ENCODE data around the gene RANBP3. TPM values are rescaled to one million over a fixed set of nuclear protein-coding genes. Genes with fewer than 3 reads are reported as not detected.
"Not testable (repeated sequence)": the region's sequence is repeated elsewhere in the genome, so short reads cannot be mapped to it uniquely, and the experiment has no call there.

The RANBP3 gene
- total RNA-seq, 4 donors from 2014 or later: 43.8 to 60.1 (median 45.9) TPM

- ATAC-seq (ENCODE audit: low FRiP score) (no peak), DNase-seq (ENCODE audit: low spot score) (no peak)
- no peak for TF ChIP-seq CTCF (IDR thresholded peaks at IDR 0.05)
Observed at GRCh38 chr19:5992756-5993155, 14.8 kb upstream of the RANBP3 start.

GRCh38 chr19:5991244-5991838, 13.4 kb upstream of the RANBP3 start:
- DNase-seq (ENCODE audit: low spot score) (no peak), ATAC-seq (ENCODE audit: low FRiP score) (no peak)
- TF ChIP-seq CTCF (IDR thresholded peaks at IDR 0.05): no peak

- ATAC-seq (ENCODE audit: low FRiP score): no peak
- no peak for TF ChIP-seq CTCF (IDR thresholded peaks at IDR 0.05)
- DNase-seq (ENCODE audit: low spot score): no peak
Observed at GRCh38 chr19:5990289-5990797, 12.4 kb upstream of the RANBP3 start.

GRCh38 chr19:5989388-5990074, 11.6 kb upstream of the RANBP3 start:
- ATAC-seq (ENCODE audit: low FRiP score) (no peak), DNase-seq (ENCODE audit: low spot score) (no peak)
- no peak for TF ChIP-seq CTCF (IDR thresholded peaks at IDR 0.05)

GRCh38 chr19:5988517-5989387, 10.8 kb upstream of the RANBP3 start:
- no peak for DNase-seq (ENCODE audit: low spot score)
- no peak for ATAC-seq (ENCODE audit: low FRiP score)
- TF ChIP-seq CTCF (IDR thresholded peaks at IDR 0.05): no peak

GRCh38 chr19:5987077-5987818, 9.3 kb upstream of the RANBP3 start:
- TF ChIP-seq CTCF (IDR thresholded peaks at IDR 0.05): peak in 2 of 3 donors; percentile 29 to 52
- ATAC-seq (ENCODE audit: low FRiP score): peak; percentile 39
- peak; percentile 40 for DNase-seq (ENCODE audit: low spot score)

GRCh38 chr19:5985837-5986236, 7.9 kb upstream of the RANBP3 start:
- ATAC-seq (ENCODE audit: low FRiP score); DNase-seq (ENCODE audit: low spot score): not testable (repeated sequence)
